ENCODE results near the gene ITGB8. TPM values are rescaled to one million over a fixed set of nuclear protein-coding genes. Genes with fewer than 3 reads are reported as not detected.

Gene ITGB8
- total and polyA plus RNA-seq, 12 donors = 1.1 to 16.4 (median 6.3) TPM

GRCh38 chr7:20290505-20291111 is 40.1 kb upstream of the ITGB8 start:
- H3K36me3 ChIP-seq (replicated peaks in 1 of 2) = no peaks in the 10 kb centered on the region
- no peaks in the 10 kb centered on the region for H3K27me3 ChIP-seq
- H3K4me3 ChIP-seq = no peak overlapping the region
- intact Hi-C loops (cut with DNase I) = no loop called here
- whole genome bisulfite sequencing, 4 donors = 69 to 82% (median 72%) methylated on average over 3 of the region's 3 CpGs
- no peaks in the 10 kb centered on the region for H3K9me3 ChIP-seq (replicated peaks in 1 of 3)
- H3K4me1 ChIP-seq (replicated peaks in 1 of 2) = no peaks in the 10 kb centered on the region
- DNase-seq = no peak
- TF ChIP-seq POLR2A (IDR thresholded peaks at IDR 0.05) (no peak), CTCF (IDR thresholded peaks at IDR 0.05) (no peak)
- H3K27ac ChIP-seq = no peak overlapping the region

DNA sequence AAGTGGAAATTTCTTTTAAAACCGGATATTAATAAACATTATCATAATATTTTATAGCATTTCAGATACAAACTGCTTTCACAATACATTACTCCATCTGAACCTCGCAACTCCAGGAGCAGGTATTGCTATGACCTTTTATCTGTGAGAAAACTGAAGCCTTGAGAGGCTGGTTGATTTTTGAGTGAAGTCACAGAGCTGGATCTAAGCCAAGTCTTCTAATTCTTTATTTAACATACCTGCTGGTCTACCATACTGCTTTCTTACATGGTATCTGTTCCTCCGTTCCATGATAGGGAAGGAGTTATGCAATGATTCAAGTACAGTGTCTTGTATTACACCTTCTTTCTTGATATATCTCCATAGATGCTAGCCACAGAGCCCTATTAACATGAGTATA is 37.4 kb upstream of the ITGB8 start:
- H3K4me1 ChIP-seq (replicated peaks in 1 of 2) = no peaks in the 10 kb centered on the region
- WGBS, 4 donors = 73 to 88% (median 85%) methylated on average over 3 of the region's 3 CpGs
- no peak for DNase-seq
- H3K4me3 ChIP-seq = no peak overlapping the region
- no peaks in the 10 kb centered on the region for H3K9me3 ChIP-seq (replicated peaks in 1 of 3)
- TF ChIP-seq POLR2A (IDR thresholded peaks at IDR 0.05) (no peak), CTCF (IDR thresholded peaks at IDR 0.05) (no peak)
- no peaks in the 10 kb centered on the region for H3K27me3 ChIP-seq
- intact Hi-C loops (cut with DNase I) = no loop called here
- H3K36me3 ChIP-seq (replicated peaks in 1 of 2) = no peaks in the 10 kb centered on the region
- H3K27ac ChIP-seq = no peak overlapping the region

- no peaks in the 10 kb centered on the region for H3K27me3 ChIP-seq
- no peak for DNase-seq
- H3K27ac ChIP-seq = no peak overlapping the region
- H3K9me3 ChIP-seq (replicated peaks in 1 of 3) = no peaks in the 10 kb centered on the region
- H3K4me3 ChIP-seq = no peak overlapping the region
- no peaks in the 10 kb centered on the region for H3K36me3 ChIP-seq (replicated peaks in 1 of 2)
- 79 to 82% (median 80%) methylated on average over 3 of the region's 3 CpGs for WGBS, 4 donors
- H3K4me1 ChIP-seq (replicated peaks in 1 of 2) = no peaks in the 10 kb centered on the region
- TF ChIP-seq CTCF (IDR thresholded peaks at IDR 0.05) (no peak), POLR2A (IDR thresholded peaks at IDR 0.05) (no peak)
- intact Hi-C loops (cut with DNase I) = no loop called here
Measured at GRCh38 chr7:20296444-20296843, 34.3 kb upstream of the ITGB8 start.

- intact Hi-C loops (cut with DNase I) = no loop called here
- Histone ChIP-seq H3K27ac (no peak overlapping the region), H3K36me3 (replicated peaks in 1 of 2) (no peaks in the 10 kb centered on the region), H3K27me3 (no peaks in the 10 kb centered on the region), H3K9me3 (replicated peaks in 1 of 3) (no peaks in the 10 kb centered on the region), H3K4me1 (replicated peaks in 1 of 2) (no peaks in the 10 kb centered on the region), H3K4me3 (no peak overlapping the region)
- no peak for DNase-seq
- 62 to 81% (median 68%) methylated on average over 3 of the region's 3 CpGs for WGBS, 4 donors
- TF ChIP-seq CTCF (IDR thresholded peaks at IDR 0.05) (no peak), POLR2A (IDR thresholded peaks at IDR 0.05) (no peak)
Measured at GRCh38 chr7:20296901-20297300, 33.8 kb upstream of the ITGB8 start.
